Measurements from ENCODE around the gene MCUB. TPM values are rescaled to one million over a fixed set of nuclear protein-coding genes. Genes with fewer than 3 reads are reported as not detected.

MCUB gene
- total RNA-seq, 4 donors from 2014 or later: 20.3 to 48.6 (median 26.7) TPM

- TF ChIP-seq, protein P1, sequence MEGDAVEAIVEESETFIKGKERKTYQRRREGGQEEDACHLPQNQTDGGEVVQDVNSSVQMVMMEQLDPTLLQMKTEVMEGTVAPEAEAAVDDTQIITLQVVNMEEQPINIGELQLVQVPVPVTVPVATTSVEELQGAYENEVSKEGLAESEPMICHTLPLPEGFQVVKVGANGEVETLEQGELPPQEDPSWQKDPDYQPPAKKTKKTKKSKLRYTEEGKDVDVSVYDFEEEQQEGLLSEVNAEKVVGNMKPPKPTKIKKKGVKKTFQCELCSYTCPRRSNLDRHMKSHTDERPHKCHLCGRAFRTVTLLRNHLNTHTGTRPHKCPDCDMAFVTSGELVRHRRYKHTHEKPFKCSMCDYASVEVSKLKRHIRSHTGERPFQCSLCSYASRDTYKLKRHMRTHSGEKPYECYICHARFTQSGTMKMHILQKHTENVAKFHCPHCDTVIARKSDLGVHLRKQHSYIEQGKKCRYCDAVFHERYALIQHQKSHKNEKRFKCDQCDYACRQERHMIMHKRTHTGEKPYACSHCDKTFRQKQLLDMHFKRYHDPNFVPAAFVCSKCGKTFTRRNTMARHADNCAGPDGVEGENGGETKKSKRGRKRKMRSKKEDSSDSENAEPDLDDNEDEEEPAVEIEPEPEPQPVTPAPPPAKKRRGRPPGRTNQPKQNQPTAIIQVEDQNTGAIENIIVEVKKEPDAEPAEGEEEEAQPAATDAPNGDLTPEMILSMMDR (IDR thresholded peaks at IDR 0.05): no peak
- DNase-seq (ENCODE audit: low spot score) (no peak), ATAC-seq (ENCODE audit: low FRiP score) (no peak)
Observed at GRCh38 chr4:109648997-109649575, 89.0 kb downstream of the MCUB start.

- no peak for ATAC-seq (ENCODE audit: low FRiP score)
- TF ChIP-seq, protein P1 (IDR thresholded peaks at IDR 0.05): no peak
- DNase-seq (ENCODE audit: low spot score): no peak
Observed at GRCh38 chr4:109649872-109650271, 89.8 kb downstream of the MCUB start.

- DNase-seq (ENCODE audit: low spot score) (no peak), ATAC-seq (ENCODE audit: low FRiP score) (no peak)
- TF ChIP-seq, protein P1 (IDR thresholded peaks at IDR 0.05): no peak
Observed at GRCh38 chr4:109655396-109655795, 95.3 kb downstream of the MCUB start.

GRCh38 chr4:109657854-109658418, 97.9 kb downstream of the MCUB start:
- no peak for DNase-seq (ENCODE audit: low spot score)
- no peak for ATAC-seq (ENCODE audit: low FRiP score)
- TF ChIP-seq, protein P1 (IDR thresholded peaks at IDR 0.05): no peak

- no peak for ATAC-seq (ENCODE audit: low FRiP score)
- TF ChIP-seq, protein P1 (IDR thresholded peaks at IDR 0.05): no peak
- DNase-seq (ENCODE audit: low spot score): no peak
Observed at GRCh38 chr4:109658871-109659410, 98.9 kb downstream of the MCUB start.

- no peak for DNase-seq (ENCODE audit: low spot score)
- no peak for ATAC-seq (ENCODE audit: low FRiP score)
- TF ChIP-seq, protein P1 (IDR thresholded peaks at IDR 0.05): no peak
Observed at GRCh38 chr4:109662116-109662515, 102.1 kb downstream of the MCUB start.

DNA sequence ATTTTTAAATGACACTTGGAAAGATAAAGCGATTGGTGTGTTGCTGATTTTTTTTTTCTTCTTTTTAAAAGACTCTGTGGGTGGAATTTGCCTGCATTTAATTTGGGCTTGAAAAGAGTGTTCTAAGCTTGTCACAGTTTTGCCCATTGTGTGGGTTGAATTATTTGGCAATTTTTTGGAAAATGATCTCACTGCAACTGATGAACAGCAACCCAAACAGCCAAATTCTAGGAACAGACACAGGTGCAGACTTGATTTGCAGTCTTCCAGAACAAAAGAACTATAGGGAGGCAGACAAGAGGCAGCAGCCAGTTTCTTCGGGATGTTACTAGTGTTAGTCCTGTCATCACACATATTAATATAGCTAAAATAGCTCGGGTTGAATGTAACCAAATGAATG, 102.7 kb downstream of the MCUB start:
- TF ChIP-seq, protein P1 (IDR thresholded peaks at IDR 0.05): no peak
- no peak for ATAC-seq (ENCODE audit: low FRiP score)
- DNase-seq (ENCODE audit: low spot score): no peak

All from omental fat pad (tissue), 4 donors.